ENCODE measurements around the gene CCN5.
"Not testable (repeated sequence)": the region's sequence is repeated elsewhere in the genome, so short reads cannot be mapped to it uniquely, and the experiment has no call there.

The CCN5 gene

GRCh38 chr20:44756956-44757355, 41.8 kb downstream of the CCN5 start:
- no peak for DNase-seq (ENCODE audit: low read depth in 2 of 2)

DNA sequence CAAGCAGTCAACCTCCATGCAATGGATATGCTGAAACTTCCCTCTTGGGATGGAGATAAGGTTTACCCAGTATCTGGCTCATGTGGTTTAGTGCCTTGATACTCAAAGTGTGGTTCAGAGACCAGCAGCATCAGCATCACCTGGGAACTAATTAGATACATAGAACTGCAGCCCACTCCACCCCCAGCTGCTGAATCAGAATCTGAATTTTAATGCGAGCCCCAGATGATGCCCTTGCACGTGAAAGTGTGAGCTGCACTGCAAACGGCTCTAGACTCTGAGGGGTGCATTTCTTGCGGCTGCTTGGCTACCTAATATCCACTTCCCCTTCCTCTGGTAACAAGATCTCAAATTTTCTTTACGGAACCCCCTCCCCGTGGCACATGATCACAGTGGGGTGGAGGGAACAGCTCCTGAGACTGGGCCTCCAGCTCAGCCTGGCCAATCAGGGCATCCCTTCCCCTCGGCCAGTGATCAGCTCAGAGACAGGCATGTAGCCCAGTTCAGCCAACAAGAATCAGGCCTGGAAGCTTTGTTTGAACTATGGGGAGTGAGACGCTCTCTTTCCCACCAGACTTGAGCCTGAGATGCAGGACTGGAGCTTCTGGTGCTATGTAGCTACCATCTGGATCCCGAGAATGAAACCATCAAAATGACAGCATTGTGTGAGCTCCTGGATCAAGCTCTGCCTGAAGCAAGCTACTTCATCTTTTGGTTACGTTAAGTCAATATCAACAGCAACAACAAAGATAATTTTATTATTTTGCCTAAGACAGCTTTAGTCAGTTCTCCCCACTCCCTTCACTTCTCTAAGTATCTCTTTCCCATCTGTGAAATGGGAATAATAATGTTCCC, 43.3 kb downstream of the CCN5 start:
- no peak for DNase-seq (ENCODE audit: low read depth in 2 of 2)

DNA sequence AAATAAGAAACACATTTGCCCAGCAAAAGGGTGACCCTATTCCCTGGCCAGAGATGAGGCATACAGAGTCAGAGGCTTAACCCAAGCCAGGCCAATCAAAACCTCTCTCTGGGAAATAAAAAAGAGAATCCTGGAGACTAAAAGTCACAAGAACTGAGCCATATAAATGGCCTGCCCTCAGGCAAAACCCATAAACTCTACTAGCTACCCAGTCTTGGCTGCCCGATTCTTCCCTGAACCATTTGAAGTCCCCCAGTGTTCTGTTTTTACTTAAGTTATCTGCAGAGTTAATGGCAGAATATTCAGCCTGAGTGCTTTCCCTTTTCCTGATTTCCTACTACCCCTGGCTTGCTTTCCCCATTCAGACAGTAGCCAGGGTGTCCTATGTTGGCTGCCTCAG, 44.4 kb downstream of the CCN5 start:
- no peak for DNase-seq (ENCODE audit: low read depth in 2 of 2)

DNA sequence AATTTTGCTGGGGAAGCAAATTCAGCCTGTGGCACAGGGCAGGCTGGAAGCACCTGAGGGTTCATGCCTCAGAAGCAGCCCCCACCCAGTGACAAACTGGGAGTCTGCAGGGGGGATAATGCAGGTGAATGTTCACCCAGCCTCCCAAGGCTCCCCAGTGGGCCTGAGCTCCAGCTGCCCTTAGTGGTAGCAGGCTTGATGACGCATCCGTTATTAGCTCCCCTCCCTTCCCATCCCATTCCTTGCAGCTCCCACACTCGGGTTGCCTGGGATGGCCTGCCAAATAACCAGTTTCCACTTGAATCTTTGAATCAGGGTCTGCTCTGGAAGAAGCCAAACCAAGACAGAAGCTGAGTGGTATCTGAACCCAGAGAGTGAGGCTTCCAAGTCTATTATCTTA, 46.3 kb downstream of the CCN5 start:
- no peak for DNase-seq (ENCODE audit: low read depth in 2 of 2)

- no peak for DNase-seq (ENCODE audit: low read depth in 2 of 2)
Observed at GRCh38 chr20:44762466-44763140, 47.4 kb downstream of the CCN5 start.

DNA sequence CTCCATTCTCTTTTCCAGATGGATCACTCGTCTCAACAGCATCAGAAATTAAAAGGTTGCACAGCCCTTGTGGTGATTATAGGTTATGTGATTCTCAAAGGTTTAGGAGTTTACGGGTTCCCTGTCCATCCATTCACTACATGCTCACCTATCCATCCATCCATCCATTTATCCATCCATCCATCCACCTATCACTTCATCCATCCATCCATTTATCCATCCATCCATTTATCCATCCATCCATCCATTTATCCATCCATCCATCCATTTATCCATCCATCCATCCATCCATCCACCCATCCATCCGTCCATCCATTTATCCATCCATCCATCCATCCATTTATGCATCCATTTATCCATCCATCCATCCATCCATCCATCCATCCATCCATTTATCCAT, 48.6 kb downstream of the CCN5 start:
- DNase-seq (ENCODE audit: low read depth in 2 of 2) = not testable (repeated sequence)

DNA sequence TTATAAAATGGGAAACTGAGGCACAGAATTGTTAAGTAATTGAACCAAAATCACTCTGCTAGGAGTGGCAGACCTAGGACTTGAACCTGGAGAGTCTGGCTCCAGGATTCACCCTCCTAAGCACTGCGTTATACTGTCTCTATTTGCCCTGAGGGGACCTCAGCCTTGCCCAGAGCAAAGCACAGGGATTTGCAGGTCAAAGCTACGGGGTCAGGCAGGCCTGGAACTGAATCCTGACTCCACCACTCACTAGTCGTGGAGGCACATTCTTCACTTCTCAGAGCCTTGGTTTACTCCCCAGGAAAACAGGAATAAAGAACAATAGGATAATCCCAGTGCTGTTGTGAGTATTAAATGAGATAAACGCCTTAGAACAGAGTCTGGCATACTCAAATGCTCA, 49.9 kb downstream of the CCN5 start:
- no peak for DNase-seq (ENCODE audit: low read depth in 2 of 2)

GRCh38 chr20:44765701-44766347, 50.7 kb downstream of the CCN5 start:
- DNase-seq (ENCODE audit: low read depth in 2 of 2) = no peak

GRCh38 chr20:44768256-44768655, 53.1 kb downstream of the CCN5 start:
- no peak for DNase-seq (ENCODE audit: low read depth in 2 of 2)

GRCh38 chr20:44768854-44769480, 53.8 kb downstream of the CCN5 start:
- no peak for DNase-seq (ENCODE audit: low read depth in 2 of 2)

DNA sequence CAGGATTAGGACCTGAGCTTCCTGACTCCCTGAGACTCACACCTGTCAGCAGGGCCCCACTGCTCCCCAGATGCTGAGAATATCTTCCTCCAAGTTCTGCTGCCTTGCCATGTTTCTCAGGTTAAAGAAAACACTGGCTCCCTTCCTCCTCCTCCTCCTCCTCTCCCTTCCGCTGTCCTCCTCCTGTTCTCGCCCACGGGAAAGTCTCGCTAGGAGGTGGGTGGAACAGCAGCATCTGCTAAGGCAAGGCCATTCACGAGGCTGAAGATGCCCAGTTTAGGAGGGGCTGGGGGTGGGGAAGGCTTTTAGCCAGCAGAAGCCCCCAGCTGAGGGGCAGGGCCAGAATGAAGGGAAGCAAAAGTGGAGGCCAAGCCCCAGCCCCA, 54.3 kb downstream of the CCN5 start:
- no peak for DNase-seq (ENCODE audit: low read depth in 2 of 2)

DNA sequence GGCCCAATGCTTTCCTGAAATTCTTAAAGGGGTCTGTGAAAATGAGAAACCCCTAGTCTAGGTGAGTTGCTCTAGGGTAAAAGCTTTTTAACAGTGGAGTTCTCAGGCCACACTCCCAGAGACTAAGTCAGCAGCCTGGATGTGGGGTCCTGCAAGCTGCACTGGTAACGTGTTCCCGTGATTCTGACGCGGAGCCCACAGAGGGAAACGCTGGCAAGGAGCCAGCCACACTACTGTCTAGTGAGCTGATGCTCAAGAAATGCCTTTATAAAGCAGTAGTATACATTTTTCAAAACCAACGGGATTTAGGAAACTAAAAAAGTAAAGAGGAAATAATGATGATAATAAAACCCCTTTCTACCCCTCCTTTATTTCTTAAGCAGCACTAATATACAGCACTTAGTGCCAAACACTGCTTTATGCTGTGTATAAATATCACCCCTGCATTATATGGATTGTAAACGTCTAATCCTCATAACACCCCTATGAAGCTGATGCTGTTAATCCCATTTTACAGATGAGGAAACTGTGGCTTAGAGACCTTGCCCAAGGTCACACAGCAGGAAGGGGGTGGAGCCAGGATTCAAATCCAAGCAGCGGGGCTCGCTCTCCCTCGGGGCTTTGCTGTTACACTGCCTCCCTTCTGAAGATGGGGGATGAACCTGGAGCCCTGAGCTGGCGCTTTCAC, 55.5 kb downstream of the CCN5 start:
- DNase-seq (ENCODE audit: low read depth in 2 of 2) = no peak

DNA sequence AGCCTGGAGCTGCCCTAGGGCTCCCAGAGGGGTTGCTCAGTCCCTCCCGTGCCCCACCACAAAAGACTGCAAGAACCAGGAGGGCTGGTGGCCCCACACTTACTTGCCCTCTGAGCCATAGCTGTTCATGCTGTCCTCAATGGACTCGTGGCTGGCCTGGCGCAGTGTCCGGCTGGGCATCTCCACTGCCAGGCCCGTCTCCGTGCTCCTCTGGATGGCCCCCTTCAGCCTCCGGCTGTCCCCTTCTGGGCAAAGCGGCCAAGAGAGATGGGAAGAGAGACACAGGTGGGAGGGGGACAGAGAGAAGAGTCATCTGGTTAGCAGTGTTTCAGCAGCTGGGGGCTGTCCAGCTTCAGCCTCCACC, 56.0 kb downstream of the CCN5 start:
- DNase-seq (ENCODE audit: low read depth in 2 of 2) = no peak

- no peak for DNase-seq (ENCODE audit: low read depth in 2 of 2)
Observed at GRCh38 chr20:44772636-44773035, 57.5 kb downstream of the CCN5 start.

GRCh38 chr20:44773070-44773829, 58.1 kb downstream of the CCN5 start:
- DNase-seq (ENCODE audit: low read depth in 2 of 2) = no peak

DNA sequence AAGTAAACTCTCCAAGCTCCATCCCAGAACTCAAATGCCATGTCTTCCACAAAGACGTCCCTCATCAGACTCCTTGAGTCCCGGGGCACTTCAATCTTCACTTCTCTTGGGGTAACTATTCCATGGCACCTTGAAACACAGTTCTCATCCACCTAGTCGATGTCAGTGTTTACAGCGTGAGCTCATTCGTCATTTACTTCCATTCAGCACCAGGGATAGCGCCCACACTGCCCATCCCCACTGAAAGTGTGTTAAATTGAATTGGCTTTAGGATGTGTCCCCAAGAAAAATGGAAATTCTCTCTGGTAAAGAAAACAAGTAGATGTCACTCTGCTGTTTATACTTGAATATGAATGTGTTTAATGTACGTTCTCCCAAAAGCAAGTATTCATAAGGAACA, 61.8 kb downstream of the CCN5 start:
- DNase-seq (ENCODE audit: low read depth in 2 of 2) = no peak
